GM18505 (cell line): ENCODE results near the gene RAB42.

Source experiments
- ATAC-seq: cut with Tn5 transposase; IDR thresholded peaks from one replicate; pipeline ENCODE4 v1.9.1; 2021; ENCODE audit not compliant: unreplicated experiment
- POLR2A ChIP-seq: IDR thresholded peaks from 4 replicates; pipeline ENCODE4 v1.6.1; 2011; ENCODE audit warnings: borderline replicate concordance; ENCODE audit not compliant: insufficient read depth, insufficient read length; ENCODE audit errors: extremely low read depth

Gene RAB42

DNA sequence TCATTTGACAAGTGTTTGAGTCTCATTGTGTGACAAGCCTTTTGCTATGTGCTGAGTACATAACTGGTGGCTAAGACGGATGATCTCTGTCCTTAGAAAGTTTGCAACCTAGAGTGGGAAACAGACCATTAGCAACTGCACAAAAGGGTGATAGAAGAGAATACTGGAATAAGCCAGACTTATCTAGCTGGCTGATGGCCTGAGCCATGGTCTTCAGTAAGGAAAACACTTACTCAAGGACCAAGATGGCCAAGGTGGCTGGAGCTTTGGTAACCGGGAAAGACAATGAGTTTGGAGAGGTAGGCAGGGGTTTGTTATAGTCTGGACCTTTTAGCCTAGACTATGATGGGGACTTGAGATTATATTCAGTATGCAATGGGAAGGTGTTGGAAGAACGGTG lies 52.4 kb downstream of the RAB42 start:
- no peak for ATAC-seq
- no peak for TF ChIP-seq POLR2A
